HTR-8/SVneo (cell line): ENCODE measurements around the gene CEBPB.
A peak's percentile ranks its signal among the peaks of the same experiment; 100 is the strongest.
"Not testable (repeated sequence)": the region's sequence is repeated elsewhere in the genome, so short reads cannot be mapped to it uniquely, and the experiment has no call there.

Experiments used
- DNase-seq: peaks from one replicate; pipeline ENCODE4 v3.0.0; 2011; ENCODE audit warnings: low spot score, mixed read lengths; ENCODE audit not compliant: insufficient read length
- FAIRE-seq: peaks from 2 replicates; lab custom pipeline; 2011; peaks lifted over from hg19 to GRCh38; lab: Jason Lieb, UNC

The CEBPB gene

DNA sequence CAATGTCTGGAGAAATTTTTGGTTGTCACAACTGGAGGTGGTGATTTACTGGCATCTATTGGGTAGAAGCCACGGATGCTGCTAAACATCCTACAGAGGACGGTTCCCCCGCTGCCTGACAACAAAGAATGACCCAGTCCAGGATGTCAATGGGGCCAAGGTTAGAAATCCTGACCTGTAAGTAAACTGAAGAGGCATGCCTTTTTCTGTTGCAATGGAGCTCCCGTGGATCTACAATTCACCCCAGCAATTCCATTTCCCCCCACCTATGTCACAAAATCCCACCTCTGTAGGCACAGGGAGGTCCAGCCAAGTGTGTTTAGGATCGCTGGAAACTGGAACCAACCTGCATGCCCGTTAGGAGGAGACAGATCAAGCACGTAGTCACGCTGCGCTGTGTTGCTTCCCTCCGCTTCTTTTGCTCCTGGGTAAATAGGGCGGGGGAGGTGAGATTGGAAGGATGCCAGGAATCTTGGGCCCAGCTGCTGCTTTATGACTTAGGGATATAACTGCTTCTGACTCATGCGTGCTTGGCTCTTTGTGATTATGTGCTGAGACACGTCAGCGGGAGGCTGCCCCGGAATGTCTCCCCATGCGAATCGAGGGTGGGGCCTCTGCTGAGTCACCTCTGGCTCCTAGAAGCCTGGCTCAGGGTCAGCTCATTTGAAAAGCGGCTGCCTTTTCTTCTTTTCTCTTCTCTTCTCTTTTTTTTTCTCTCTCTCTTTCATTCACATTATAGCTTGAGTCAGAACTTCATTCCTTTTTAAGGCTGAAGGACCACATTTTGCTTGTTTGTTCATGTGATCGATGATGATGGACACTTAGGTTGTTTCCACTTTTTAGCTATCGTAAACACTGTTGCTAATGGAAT is 24.7 kb upstream of the CEBPB start:
- DNase-seq = peak; percentile 100

DNA sequence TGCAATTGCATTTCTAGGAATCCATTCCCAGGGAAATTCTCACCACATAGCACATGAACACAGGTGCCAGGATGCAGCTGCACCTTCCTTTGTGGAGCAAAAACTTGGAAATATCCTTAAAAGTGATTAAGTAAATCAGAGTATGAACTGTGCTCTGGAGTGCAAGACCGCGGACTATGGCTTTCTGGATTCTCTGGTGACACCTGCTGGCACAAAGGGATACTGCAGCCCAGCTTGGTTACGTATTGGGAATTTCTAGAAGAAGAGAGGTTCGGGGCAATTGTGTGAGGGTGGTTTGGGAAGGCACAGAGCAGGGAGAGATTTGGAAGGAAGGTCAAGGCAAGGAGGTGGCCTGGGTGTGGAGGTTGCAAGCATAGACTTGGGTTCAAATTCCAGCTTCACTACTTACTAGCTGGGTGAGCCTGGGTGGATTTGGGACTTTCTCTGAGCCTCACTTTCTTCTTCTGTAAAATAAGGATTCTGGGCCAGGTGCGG is 21.3 kb upstream of the CEBPB start:
- DNase-seq = peak; percentile 93
- peak; percentile 94 for FAIRE-seq

More for the DNA sequence above, 24.7 kb upstream of the CEBPB start:
- peak; percentile 99 for FAIRE-seq

DNA sequence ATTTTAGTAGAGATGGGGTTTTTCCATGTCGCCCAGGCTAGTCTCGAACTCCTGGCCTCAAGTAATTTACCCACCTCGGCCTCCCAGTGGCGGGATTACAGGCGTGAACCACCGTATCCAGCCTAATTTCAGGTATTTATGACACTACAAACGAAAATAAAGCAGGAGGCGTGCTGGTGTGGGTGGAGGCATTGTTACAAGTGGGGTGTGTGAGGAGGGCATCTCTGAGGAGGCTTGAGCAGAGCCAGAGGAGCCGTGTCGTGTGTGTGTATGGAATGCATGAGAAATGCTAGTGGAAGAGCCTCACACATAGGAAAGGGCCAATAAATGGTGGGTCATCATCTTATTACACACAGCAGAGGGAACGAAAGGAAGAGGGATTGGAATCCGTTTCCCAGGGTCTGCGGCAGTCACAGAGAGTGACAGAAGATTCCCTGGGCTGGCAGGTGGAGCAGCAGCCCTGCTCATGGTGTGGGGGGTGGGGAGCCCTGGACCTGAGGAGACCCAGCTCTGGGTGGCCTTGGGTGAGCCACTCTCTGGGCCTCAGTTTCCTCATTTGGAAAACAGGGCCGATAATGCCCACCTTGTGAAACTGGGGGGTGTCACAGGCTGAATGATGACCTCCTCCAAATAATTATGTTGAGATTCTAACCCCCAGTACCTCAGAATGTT is 19.9 kb upstream of the CEBPB start:
- FAIRE-seq = no peak
- no peak for DNase-seq

DNA sequence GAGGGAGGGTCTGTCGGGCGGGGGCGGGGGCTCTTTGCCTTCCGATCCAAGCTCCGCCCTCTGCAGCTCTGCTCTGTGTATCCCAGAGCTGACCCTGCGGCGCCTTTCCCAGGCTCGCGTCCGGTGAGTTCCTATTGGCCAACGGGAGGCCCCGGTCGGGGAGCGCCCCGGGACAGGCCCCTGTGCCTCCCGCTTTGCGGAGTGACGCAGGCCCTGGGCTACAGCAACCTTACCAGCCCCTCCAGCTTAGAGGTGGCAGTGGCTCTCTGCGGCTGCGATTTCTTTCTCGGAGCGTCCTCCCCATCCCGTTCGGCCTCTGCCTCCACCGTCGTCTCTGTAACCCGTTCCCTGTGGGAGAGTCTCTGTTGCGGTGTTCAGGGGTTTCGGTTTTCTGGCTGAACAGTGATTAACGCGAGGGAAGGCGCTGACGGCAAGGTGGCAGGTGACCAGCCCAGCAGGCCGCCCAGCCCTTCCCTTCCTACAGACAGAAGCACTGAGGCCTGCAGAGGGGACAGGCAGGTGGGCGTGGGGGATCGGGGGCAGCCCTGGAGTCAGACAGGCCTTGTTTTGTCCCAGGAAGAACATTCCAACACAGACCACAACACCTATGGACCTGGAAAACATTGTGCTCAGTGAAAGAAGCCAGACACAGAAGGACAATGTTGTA is 18.1 kb upstream of the CEBPB start:
- peak; percentile 93 for FAIRE-seq

GRCh38 chr20:50174456-50174855 is 16.2 kb upstream of the CEBPB start:
- no peak for FAIRE-seq
- DNase-seq = no peak

More for the DNA sequence above, 18.1 kb upstream of the CEBPB start:
- DNase-seq = peak; percentile 99

DNA sequence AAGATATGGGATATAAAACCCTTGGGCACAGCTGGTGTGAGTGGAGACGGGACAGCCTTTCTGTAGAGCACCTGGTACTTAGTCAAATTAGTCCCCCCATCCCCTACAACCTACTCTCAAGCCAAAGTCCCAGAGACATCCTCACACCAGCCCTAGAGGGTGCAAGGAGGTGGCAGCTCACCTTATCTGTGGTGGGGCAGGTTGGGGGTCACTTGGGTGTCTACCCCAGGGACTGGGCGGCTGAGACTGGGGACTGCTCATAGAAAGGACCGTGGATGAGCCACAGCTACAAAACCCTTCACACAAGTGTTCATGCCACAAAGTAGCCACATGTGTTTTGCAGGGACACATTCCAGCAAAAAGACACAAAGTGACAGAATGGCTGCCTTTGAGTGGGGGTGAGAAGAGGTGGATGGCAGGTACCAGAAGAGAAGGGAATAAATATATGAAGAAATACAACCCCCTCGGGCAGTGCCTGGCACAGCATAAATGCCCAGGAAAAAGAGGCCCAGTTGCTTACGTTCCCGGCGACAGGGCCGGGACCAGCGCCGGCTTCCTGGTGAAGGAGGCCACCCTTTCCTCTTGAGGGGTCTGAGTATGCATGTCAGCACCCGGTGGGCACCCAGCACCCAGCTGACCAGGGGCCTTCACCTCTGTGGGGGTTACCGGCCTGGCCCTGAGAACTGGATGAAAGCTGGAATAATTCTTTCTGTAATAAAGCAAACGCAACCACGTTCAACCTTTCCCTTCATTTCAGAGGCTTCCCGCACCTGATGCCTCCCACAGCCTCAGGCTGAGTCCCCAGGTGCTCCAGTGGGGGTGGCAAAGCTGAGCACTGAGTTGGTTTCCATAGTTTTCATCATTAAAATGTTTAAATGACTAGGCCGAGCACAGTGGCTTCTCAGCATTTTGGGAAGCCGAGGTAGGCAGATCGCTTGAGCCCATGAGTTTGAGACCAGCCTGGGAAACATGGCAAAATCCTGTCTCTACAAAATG is 14.4 kb upstream of the CEBPB start:
- FAIRE-seq = peak; percentile 9

DNA sequence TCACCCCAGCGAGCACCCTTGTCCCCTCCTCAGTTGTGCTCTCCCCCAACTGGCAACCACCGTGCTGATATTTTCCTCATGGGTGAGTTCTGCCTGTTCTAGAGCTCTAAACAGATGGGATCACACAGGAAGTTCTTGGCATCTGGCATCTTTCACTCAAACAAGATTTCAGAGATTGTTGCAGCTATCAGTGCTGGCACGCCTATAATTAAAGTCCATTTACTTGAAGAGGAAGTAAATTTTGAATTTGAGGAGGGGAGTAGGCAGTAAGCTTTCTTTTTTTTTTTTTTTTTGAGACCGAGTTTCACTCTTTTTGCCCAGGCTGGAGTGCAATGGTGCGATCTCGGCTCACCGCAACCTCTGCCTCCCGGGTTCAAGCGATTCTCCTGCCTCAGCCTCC is 12.0 kb upstream of the CEBPB start:
- FAIRE-seq = peak; percentile 74
- not testable (repeated sequence) for DNase-seq

More for the DNA sequence above, 14.4 kb upstream of the CEBPB start:
- DNase-seq = no peak

- no peak for DNase-seq
Measured at GRCh38 chr20:50181344-50181743, 9.3 kb upstream of the CEBPB start.

GRCh38 chr20:50182346-50182745 is 8.3 kb upstream of the CEBPB start:
- DNase-seq (no peak), FAIRE-seq (no peak)

More at GRCh38 chr20:50181344-50181743, 9.3 kb upstream of the CEBPB start:
- no peak for FAIRE-seq

DNA sequence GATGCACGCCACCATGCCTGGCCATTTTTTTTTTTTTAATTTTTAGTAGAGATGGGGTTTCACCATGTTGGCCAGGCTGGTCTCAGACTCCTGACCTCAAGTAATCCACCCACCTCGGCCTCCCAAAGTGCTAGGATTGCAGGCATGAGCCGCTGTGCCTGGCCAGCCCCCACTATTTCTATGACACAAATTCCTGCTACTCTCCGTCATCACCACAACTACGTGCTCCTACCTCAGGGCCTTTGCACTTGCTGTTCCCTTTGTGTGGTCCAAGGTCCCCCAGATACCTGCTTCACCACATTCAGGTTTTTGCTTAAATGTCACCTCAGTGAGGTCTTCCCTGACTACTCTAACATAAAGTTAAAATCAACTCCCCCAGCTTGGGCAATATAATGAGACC is 5.2 kb upstream of the CEBPB start:
- FAIRE-seq (no peak), DNase-seq (no peak)

DNA sequence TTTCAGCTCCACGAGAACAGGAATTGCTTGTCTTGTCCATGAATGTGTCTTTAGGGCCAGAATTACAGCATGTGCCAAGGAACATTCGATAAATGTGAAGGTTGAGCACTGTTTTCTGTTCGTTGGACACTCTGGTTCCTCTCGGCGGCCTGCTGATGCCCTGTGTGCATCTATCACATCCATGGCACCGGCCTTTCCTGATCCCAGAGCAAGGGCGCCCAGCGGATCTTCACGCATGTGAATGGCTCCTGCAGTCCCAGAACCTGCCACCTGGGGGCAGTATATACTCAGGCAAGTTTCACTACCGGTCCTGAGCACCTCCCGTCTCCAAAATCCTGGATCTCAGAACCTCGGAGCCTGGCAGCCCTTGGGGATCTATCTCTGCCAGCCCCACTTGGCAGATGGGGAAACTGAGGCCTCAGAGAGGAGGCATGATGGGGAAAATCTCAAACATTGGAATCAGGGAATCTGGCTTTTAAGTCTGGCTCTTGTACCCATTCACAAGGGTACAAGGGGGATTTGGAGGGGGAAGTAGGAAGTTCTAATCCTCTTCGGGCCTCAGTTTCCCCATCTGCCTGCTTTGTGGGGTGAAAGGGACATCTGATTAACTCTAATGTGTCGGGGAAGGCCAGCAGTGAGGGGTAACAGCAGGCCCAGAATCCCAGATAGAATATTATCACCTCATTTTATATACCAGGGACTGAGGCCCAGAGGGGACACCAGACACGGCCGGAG is 4.3 kb upstream of the CEBPB start:
- FAIRE-seq (peak; percentile 86), DNase-seq (peak; percentile 97)

- FAIRE-seq (no peak), DNase-seq (no peak)
Measured at GRCh38 chr20:50186987-50187402, 3.6 kb upstream of the CEBPB start.

DNA sequence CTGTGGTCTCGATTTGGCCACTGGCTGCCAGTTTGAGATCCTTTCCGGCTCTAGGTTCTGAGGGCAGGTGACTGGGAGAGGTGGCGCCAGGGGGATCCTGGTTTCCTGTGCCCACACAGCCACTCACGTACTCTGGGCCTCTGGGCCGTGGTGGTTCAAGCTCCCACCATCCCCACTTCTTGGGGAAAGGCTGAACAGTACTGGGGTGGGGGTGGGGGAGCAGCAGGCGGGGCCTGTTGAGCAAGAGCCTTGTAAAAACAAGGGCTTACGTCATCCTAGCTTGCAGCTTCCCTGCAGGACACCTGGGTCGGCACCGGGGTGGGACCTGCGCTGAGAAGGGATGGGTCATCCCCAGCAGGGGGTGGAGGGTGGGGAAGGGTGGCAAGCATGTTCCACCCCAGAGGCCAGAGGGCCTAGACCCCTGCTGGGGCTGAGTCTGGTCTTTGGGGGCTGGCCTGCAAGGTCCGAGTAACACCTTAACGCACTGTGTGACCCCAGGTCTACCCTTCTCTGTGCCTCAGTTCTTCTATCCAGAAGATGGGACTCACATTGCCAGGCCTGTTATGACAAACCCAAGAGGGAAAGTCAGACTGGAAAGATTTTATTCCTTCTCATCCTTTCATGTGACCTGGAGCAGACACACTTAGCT is 3.1 kb upstream of the CEBPB start:
- FAIRE-seq = peak; percentile 81

DNA sequence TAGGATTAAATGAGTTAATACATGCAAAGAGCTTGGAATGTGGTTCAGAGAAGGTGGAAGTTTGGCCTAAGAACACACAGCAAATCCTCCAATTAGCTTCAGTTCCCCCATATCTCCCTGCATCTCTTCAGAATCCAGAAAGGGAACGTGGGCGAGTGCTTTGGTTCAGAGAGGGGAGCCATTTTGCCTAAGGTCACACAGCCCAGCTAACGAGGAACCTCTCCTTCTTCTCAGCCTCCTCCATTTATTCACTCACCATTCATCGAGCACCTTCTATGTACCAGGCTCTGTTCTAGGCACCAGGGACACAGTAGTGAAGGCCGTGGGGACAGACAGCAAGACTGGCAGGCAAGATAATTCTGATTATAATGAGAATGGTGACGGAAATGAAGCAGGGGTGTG is 2.3 kb upstream of the CEBPB start:
- DNase-seq (no peak), FAIRE-seq (no peak)

More for the DNA sequence above, 3.1 kb upstream of the CEBPB start:
- no peak for DNase-seq

DNA sequence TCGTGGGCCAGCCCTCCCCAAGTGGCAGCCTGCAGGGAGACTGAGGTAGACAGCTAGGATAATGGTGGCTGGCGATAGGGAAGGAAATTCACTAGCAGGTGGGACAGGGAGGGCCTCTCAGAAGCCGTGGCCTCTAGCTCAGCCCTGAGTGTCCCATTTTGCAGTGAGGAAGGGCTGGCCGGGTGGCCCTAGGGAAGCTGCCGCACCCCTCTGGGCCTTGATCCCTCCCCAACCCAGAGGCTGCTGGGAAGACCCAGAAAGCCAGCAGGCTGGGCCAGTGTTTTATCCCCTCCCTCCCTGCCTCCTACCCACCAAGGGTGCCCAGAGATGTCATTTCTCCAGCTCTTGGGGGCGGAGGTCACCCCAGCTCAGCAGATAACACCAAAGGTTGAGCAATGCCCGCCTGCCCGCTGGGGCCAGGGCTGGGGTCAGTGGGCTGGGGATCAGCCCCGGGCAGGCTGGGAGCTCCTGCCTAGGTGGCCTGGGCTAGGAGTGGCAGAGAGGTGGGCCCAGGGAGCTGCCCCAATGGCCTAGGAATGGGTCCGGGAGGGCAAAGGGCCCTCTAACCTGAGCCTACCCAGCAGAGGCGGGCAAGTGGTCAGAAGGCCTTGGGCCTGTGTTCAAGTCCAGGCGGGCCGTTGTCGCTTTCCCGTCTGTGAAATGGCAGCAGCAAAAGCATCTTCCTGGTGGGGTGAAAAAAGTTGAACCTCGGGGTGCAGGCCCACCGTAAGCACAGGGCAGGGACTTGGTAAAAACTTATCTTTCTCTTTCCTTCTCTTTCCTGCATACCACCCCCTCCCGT is 1.6 kb upstream of the CEBPB start:
- DNase-seq (no peak), FAIRE-seq (no peak)

GRCh38 chr20:50189681-50190250 is 864 bp upstream of the CEBPB start:
- no peak for DNase-seq
- no peak for FAIRE-seq

DNA sequence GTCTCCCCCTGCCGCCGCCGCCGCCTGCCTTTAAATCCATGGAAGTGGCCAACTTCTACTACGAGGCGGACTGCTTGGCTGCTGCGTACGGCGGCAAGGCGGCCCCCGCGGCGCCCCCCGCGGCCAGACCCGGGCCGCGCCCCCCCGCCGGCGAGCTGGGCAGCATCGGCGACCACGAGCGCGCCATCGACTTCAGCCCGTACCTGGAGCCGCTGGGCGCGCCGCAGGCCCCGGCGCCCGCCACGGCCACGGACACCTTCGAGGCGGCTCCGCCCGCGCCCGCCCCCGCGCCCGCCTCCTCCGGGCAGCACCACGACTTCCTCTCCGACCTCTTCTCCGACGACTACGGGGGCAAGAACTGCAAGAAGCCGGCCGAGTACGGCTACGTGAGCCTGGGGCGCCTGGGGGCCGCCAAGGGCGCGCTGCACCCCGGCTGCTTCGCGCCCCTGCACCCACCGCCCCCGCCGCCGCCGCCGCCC is 474 bp downstream of the CEBPB start:
- DNase-seq = no peak

More for the DNA sequence above, 474 bp downstream of the CEBPB start:
- FAIRE-seq = no peak
